Measurements from ENCODE around the gene MAPK10.

- TF ChIP-seq RAD21 (IDR thresholded peaks at IDR 0.05; ENCODE audit: low read depth) (no peak), EP300 (IDR thresholded peaks at IDR 0.05; ENCODE audit: borderline replicate concordance) (no peak), USF1 (IDR thresholded peaks at IDR 0.05) (no peak), TEAD4 (IDR thresholded peaks at IDR 0.05) (no peak)
- TF ChIP-seq, protein P1, sequence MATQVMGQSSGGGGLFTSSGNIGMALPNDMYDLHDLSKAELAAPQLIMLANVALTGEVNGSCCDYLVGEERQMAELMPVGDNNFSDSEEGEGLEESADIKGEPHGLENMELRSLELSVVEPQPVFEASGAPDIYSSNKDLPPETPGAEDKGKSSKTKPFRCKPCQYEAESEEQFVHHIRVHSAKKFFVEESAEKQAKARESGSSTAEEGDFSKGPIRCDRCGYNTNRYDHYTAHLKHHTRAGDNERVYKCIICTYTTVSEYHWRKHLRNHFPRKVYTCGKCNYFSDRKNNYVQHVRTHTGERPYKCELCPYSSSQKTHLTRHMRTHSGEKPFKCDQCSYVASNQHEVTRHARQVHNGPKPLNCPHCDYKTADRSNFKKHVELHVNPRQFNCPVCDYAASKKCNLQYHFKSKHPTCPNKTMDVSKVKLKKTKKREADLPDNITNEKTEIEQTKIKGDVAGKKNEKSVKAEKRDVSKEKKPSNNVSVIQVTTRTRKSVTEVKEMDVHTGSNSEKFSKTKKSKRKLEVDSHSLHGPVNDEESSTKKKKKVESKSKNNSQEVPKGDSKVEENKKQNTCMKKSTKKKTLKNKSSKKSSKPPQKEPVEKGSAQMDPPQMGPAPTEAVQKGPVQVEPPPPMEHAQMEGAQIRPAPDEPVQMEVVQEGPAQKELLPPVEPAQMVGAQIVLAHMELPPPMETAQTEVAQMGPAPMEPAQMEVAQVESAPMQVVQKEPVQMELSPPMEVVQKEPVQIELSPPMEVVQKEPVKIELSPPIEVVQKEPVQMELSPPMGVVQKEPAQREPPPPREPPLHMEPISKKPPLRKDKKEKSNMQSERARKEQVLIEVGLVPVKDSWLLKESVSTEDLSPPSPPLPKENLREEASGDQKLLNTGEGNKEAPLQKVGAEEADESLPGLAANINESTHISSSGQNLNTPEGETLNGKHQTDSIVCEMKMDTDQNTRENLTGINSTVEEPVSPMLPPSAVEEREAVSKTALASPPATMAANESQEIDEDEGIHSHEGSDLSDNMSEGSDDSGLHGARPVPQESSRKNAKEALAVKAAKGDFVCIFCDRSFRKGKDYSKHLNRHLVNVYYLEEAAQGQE (IDR thresholded peaks at IDR 0.05; ENCODE audit: low read depth) = no peak
These were observed 7.1 kb upstream of the MAPK10 start for GRCh38 chr4:86366920-86367319.

Measured in Ishikawa (cell line).